PFSK-1 (cell line): Measurements from ENCODE around the gene DMAP1.

Source experiments
- FOXP2 ChIP-seq: optimal IDR thresholded peaks from 2 replicates; pipeline ENCODE3; 2011; ENCODE audit warnings: borderline replicate concordance, control low read depth, inconsistent platforms; ENCODE audit not compliant: insufficient read depth; ENCODE audit errors: extremely low read length, extremely low read depth
- POLR2AphosphoS5 ChIP-seq: IDR thresholded peaks from 2 replicates; pipeline ENCODE4 v1.6.1; 2012; ENCODE audit warnings: low read depth, mild to moderate bottlenecking, control low read depth, low read length, moderate library complexity
- REST ChIP-seq, 2 experiments: IDR thresholded peaks; 2 replicates each; pipeline versions ENCODE4 v1.6.1 to v1.8.0; 2011 to 2012; ENCODE audit warnings: low read depth in 2 of 2, low read length in 2 of 2, control low read depth in 1 of 2, inconsistent platforms in 1 of 2, mild to moderate bottlenecking in 1 of 2, moderate library complexity in 1 of 2; ENCODE audit not compliant: insufficient read depth in 1 of 2
- SIN3A ChIP-seq: IDR thresholded peaks from 2 replicates; pipeline ENCODE4 v1.6.1; 2012; ENCODE audit warnings: mild to moderate bottlenecking, low read length, moderate library complexity, borderline replicate concordance; ENCODE audit not compliant: insufficient read depth
- TAF1 ChIP-seq: IDR thresholded peaks from 2 replicates; pipeline ENCODE4 v1.6.1; 2012; ENCODE audit warnings: low read length, control low read depth, borderline replicate concordance; ENCODE audit not compliant: insufficient read depth

The DMAP1 gene

GRCh38 chr1:44221769-44222168 lies 8.5 kb downstream of the DMAP1 start:
- TF ChIP-seq POLR2AphosphoS5 (no peak), REST (IDR thresholded peaks at IDR 0.05; ENCODE audit: insufficient read depth in 1 of 2, low read depth in 2 of 2, low read length in 2 of 2) (no peak), FOXP2 (no peak), SIN3A (no peak), TAF1 (no peak)

- TF ChIP-seq REST (IDR thresholded peaks at IDR 0.05; ENCODE audit: insufficient read depth in 1 of 2, low read depth in 2 of 2, low read length in 2 of 2) (no peak), SIN3A (no peak), POLR2AphosphoS5 (peak; percentile 25; the same call in 1 of the 2 replicates), TAF1 (no peak), FOXP2 (no peak)
These were observed 9.3 kb downstream of the DMAP1 start for GRCh38 chr1:44222397-44223186.

GRCh38 chr1:44223187-44223610 lies 9.9 kb downstream of the DMAP1 start:
- no peak for TF ChIP-seq TAF1
- TF ChIP-seq FOXP2 = no peak
- TF ChIP-seq POLR2AphosphoS5 = no peak
- TF ChIP-seq REST (IDR thresholded peaks at IDR 0.05; ENCODE audit: insufficient read depth in 1 of 2, low read depth in 2 of 2, low read length in 2 of 2) = no peak
- no peak for TF ChIP-seq SIN3A

- TF ChIP-seq FOXP2 (no peak), SIN3A (no peak), TAF1 (no peak), POLR2AphosphoS5 (no peak), REST (IDR thresholded peaks at IDR 0.05; ENCODE audit: insufficient read depth in 1 of 2, low read depth in 2 of 2, low read length in 2 of 2) (no peak)
These were observed 12.5 kb downstream of the DMAP1 start for GRCh38 chr1:44225761-44226160.
